Measurements from ENCODE around the gene PTPN14.

The PTPN14 gene

GRCh38 chr1:214300149-214300780 lies 251.1 kb downstream of the PTPN14 start:
- H3K27ac ChIP-seq, result no peak overlapping the region
- DNase-seq (ENCODE audit: low read depth, low spot score), result no peak
